Stimulated activated CD4-positive, alpha-beta T cell treated with anti-CD3 and anti-CD28 coated beads, Interleukin-4, amount 100 ng/mL, for 4 hours (primary cell): ENCODE data around the gene KLHL30.

Experiments used
- DNase-seq, 2 experiments: peaks; one replicate each; pipeline ENCODE4 v3.0.0-alpha.2; 2020

The KLHL30 gene

GRCh38 chr2:238131761-238132462 lies 6.6 kb upstream of the KLHL30 start:
- no peak for DNase-seq

- DNase-seq: no peak
Observed at GRCh38 chr2:238132463-238133450, 5.7 kb upstream of the KLHL30 start.

GRCh38 chr2:238133499-238134392 lies 4.7 kb upstream of the KLHL30 start:
- DNase-seq: no peak

GRCh38 chr2:238134393-238134785 lies 4.1 kb upstream of the KLHL30 start:
- DNase-seq: no peak

- no peak for DNase-seq
Observed at GRCh38 chr2:238135601-238136150, 2.8 kb upstream of the KLHL30 start.

GRCh38 chr2:238136820-238137537 lies 1.5 kb upstream of the KLHL30 start:
- no peak for DNase-seq

- no peak for DNase-seq
Observed at GRCh38 chr2:238137885-238138284, 583 bp upstream of the KLHL30 start.

- DNase-seq: peak in 1 of 2 experiments; percentile 36
Observed at GRCh38 chr2:238139196-238140039, 950 bp downstream of the KLHL30 start.

GRCh38 chr2:238140040-238140439 lies 1.6 kb downstream of the KLHL30 start:
- no peak for DNase-seq

- DNase-seq: no peak
Observed at GRCh38 chr2:238140721-238141540, 2.5 kb downstream of the KLHL30 start.

GRCh38 chr2:238141541-238142318 lies 3.3 kb downstream of the KLHL30 start:
- no peak for DNase-seq

GRCh38 chr2:238142382-238143205 lies 4.1 kb downstream of the KLHL30 start:
- no peak for DNase-seq

GRCh38 chr2:238143239-238143951 lies 4.9 kb downstream of the KLHL30 start:
- DNase-seq: no peak

- no peak for DNase-seq
Observed at GRCh38 chr2:238144262-238144661, 5.8 kb downstream of the KLHL30 start.

- no peak for DNase-seq
Observed at GRCh38 chr2:238145046-238145445, 6.6 kb downstream of the KLHL30 start.

- no peak for DNase-seq
Observed at GRCh38 chr2:238145851-238146250, 7.4 kb downstream of the KLHL30 start.

GRCh38 chr2:238146884-238147544 lies 8.5 kb downstream of the KLHL30 start:
- no peak for DNase-seq
